Esophagus muscularis mucosa (tissue), 4 donors: Measurements from ENCODE around the gene KLF16. TPM values are rescaled to one million over a fixed set of nuclear protein-coding genes. Genes with fewer than 3 reads are reported as not detected.
A peak's percentile ranks its signal among the peaks of the same experiment; 100 is the strongest.

Experiments
- DNase-seq: peaks from one replicate; pipeline ENCODE4 v3.0.0-alpha.2; 2017; ENCODE audit errors: extremely low spot score
- H3K27ac ChIP-seq, 4 donors: fragments of 200-600 bp; sonication (generic); replicated peaks in 1 of 4; 1 replicate in 3 of 4; 2 replicates in 1 of 4; pipeline ENCODE4 v1.5.1; 2016 to 2019; ENCODE audit warnings: mild to moderate bottlenecking in 1 of 4
- H3K27me3 ChIP-seq, 4 donors: fragments of 200-600 bp; sonication (generic); one replicate each; pipeline versions ENCODE4 v1.5.1 to v1.6.0; 2016 to 2019
- H3K36me3 ChIP-seq, 4 donors: fragments of 200-600 bp; sonication (generic); one replicate each; pipeline ENCODE4 v1.5.1; 2016 to 2019
- H3K4me1 ChIP-seq, 4 donors: fragments of 200-600 bp; sonication (generic); one replicate each; pipeline ENCODE4 v1.5.1; 2016 to 2019
- H3K4me3 ChIP-seq, 4 donors: fragments of 200-600 bp; sonication (generic); 1 replicate in 2 of 4; 2 replicates in 2 of 4; pipeline ENCODE4 v1.5.1; 2016 to 2019; ENCODE audit warnings: mild to moderate bottlenecking in 4 of 4, moderate library complexity in 1 of 4
- H3K9me3 ChIP-seq, 4 donors: fragments of 200-600 bp; sonication (generic); 1 replicate in 3 of 4; 2 replicates in 1 of 4; pipeline ENCODE4 v1.5.1; 2016 to 2019
- EP300 ChIP-seq: sonication (generic); formaldehyde crosslinking; IDR thresholded peaks from one replicate; pipeline ENCODE4 v1.6.1; 2017; ENCODE audit warnings: antibody characterized with exemption
- POLR2A ChIP-seq: fragments of 450-650 bp; IDR thresholded peaks from one replicate; pipeline ENCODE4 v1.6.1; 2017; ENCODE audit warnings: antibody characterized with exemption, moderate library complexity, mild to moderate bottlenecking, low read depth
- POLR2AphosphoS5 ChIP-seq, 2 donors: sonication (generic); formaldehyde crosslinking; IDR thresholded peaks; one replicate each; pipeline ENCODE4 v1.6.1; 2017; ENCODE audit warnings: antibody characterized with exemption in 2 of 2
- WGBS: methylation state at CpG from one replicate; pipeline ENCODE4 v1.1.5; 2018; 5-methylcytosine and 5-hydroxymethylcytosine counted together
- intact Hi-C: fragments of 100-400 bp; cut with DNase I; formaldehyde crosslinking; loops from one replicate; pipeline ENCODE4 v1.15.1; 2023
- total RNA-seq, 4 donors: library from RNA; depleted of rRNA; stranded (reverse); fragments of >200 nt; gene quantifications; one replicate each; pipeline versions ENCODE4 v1.1.0 to v1.2.1, GENCODE V29; 2016
- TF ChIP-seq, protein P1 (sequence below), 3 experiments: fragments of 200-600 bp in 2 of 3; fragments of 450-650 bp in 1 of 3; sonication (generic) in 2 of 3; IDR thresholded peaks; one replicate each; pipeline ENCODE4 v1.5.1; 2017 to 2019; ENCODE audit warnings: antibody characterized with exemption in 3 of 3, mild to moderate bottlenecking in 2 of 3, moderate library complexity in 1 of 3

KLF16 gene
- total RNA-seq, 4 donors from 2014 or later = 2.5 to 10.8 (median 8.5) TPM

DNA sequence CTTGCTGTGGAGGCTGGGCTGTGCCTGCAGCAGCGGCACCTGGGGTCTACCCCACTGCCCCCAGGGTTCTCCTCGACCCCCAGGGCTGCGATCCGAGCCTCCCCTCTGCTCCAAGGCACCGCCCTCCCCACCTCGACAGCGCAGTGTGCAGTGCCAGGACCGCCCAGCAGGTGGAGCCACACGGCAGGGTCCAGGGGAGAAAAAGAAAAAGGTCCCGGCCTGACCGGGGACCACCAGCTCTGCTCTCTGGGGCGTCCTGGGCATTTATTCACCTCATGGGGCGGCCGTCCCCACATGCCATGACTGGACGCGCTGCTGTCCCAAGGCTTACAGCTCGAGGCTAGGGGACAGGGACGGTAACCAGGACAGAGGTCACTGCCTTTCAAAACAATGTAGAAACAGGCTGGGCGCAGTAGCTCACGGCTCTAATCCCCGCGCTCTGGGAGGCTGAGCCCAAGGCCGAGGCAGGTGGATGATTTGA, 25.7 kb downstream of the KLF16 start:
- H3K27me3 ChIP-seq = no peaks in the 10 kb centered on the region
- H3K9me3 ChIP-seq = no peaks in the 10 kb centered on the region
- 43% methylated on average over 16 of the region's 23 CpGs for WGBS
- H3K4me3 ChIP-seq = no peak overlapping the region
- intact Hi-C loops = no loop called here
- H3K4me1 ChIP-seq = peaks cover 53 to 89% (median 70%) of the 10 kb centered on the region in 4 donors
- H3K36me3 ChIP-seq = peaks cover 0 to 17% (median 3%) of the 10 kb centered on the region in 4 donors
- DNase-seq = no peak
- TF ChIP-seq, protein P1, sequence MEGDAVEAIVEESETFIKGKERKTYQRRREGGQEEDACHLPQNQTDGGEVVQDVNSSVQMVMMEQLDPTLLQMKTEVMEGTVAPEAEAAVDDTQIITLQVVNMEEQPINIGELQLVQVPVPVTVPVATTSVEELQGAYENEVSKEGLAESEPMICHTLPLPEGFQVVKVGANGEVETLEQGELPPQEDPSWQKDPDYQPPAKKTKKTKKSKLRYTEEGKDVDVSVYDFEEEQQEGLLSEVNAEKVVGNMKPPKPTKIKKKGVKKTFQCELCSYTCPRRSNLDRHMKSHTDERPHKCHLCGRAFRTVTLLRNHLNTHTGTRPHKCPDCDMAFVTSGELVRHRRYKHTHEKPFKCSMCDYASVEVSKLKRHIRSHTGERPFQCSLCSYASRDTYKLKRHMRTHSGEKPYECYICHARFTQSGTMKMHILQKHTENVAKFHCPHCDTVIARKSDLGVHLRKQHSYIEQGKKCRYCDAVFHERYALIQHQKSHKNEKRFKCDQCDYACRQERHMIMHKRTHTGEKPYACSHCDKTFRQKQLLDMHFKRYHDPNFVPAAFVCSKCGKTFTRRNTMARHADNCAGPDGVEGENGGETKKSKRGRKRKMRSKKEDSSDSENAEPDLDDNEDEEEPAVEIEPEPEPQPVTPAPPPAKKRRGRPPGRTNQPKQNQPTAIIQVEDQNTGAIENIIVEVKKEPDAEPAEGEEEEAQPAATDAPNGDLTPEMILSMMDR (IDR thresholded peaks at IDR 0.05) = peak; percentile 65 to 94 (median 70)
- no peak for TF ChIP-seq POLR2A
- H3K27ac ChIP-seq = no peak overlapping the region

DNA sequence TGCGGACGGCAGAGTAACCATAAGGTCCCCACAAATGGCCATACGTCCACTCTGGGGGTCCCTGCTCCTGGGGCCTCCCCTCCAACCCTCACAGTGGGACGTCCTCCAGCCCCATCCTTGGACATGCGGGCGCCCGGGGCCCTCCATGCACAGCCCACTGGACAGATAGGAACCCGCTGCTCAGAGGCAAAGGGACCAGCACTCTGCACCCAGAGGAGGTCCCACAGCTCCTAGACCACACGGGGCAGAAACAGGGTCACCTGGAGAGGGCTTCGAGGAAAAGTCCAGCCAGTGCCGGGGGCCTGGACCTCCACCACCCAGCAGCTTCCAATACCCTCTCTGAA, 26.2 kb downstream of the KLF16 start:
- 83% methylated on average over 2 of the region's 11 CpGs for whole genome bisulfite sequencing
- intact Hi-C loops = no loop called here
- Histone ChIP-seq H3K9me3 (no peaks in the 10 kb centered on the region), H3K36me3 (peaks cover 0 to 17% (median 5%) of the 10 kb centered on the region in 4 donors), H3K27ac (no peak overlapping the region), H3K4me1 (peaks cover 49 to 85% (median 66%) of the 10 kb centered on the region in 4 donors), H3K4me3 (no peak overlapping the region), H3K27me3 (no peaks in the 10 kb centered on the region)
- DNase-seq = no peak
- no peak for TF ChIP-seq EP300
- TF ChIP-seq, protein P1 (IDR thresholded peaks at IDR 0.05) = no peak
- TF ChIP-seq POLR2A = no peak
- TF ChIP-seq POLR2AphosphoS5 (IDR thresholded peaks at IDR 0.05) = no peak

DNA sequence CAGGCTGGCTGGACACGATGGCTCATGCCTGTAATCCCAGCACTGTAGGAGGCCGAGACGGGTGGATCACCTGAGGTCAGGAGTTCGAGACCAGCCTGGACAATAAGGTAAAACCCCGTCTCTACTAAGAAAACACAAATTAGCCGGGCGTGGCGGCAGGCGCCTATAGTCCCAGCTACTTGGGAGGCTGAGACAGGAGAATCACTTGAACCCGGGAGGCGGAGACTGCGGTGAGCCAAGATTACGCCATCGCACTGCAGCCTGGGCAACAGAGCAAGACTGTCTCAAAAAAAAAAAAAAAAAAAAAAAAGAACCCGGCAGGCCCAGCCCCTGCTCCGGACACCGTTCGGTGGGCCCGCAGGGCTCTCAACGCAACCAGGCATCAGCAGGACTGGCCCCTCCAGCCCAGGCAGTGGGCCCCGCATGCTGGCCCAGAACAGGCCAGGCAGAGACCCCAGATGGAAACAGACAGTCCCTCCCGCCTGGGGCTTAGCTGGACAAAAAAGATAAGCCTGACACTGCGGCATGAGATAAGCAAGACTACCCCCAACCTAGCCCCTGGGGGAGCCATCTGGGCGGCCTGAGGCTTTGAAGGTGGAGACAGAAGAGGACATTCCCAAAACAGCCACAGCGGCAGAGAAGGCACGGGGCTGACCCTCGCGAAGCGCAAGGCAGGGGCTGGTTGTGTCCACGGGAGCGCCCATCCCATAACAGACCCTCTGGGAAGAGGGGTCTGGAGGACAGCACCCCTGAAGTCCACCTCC, 26.7 kb downstream of the KLF16 start:
- peaks cover 47 to 79% (median 60%) of the 10 kb centered on the region in 4 donors for H3K4me1 ChIP-seq
- 86% methylated on average over 30 of the region's 31 CpGs for WGBS

DNA sequence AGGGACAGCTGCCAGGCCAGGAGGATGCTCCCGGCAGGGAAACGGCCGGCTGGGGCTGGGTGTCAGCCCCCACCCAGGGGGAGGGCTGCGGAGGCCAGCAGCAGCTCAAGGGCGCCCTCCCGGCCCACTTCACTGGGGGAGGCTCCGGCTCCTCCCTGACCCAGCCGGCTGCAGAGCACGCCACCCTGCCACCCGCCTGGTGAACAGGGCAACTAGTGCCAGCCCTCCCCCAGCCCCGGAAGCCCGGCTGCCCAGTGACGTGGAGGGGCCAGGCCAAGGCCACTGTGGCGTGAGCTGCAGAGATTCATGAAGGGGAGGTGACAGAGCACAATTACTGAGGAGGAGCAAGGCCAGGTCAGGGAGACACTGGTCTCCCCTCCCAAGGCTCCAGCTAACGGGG, 29.8 kb downstream of the KLF16 start:
- intact Hi-C loops = no loop called here
- H3K4me1 ChIP-seq = peaks cover 26 to 48% (median 36%) of the 10 kb centered on the region in 4 donors
- WGBS = 70% methylated on average over 13 of the region's 15 CpGs
- no peak for TF ChIP-seq POLR2AphosphoS5 (IDR thresholded peaks at IDR 0.05)
- TF ChIP-seq, protein P1 (IDR thresholded peaks at IDR 0.05) = no peak
- no peak for TF ChIP-seq EP300
- TF ChIP-seq POLR2A = no peak
- H3K9me3 ChIP-seq = no peaks in the 10 kb centered on the region
- no peaks in the 10 kb centered on the region for H3K27me3 ChIP-seq
- H3K36me3 ChIP-seq = peaks cover 0 to 30% (median 22%) of the 10 kb centered on the region in 4 donors
- DNase-seq = no peak
- H3K27ac ChIP-seq = no peak overlapping the region
- H3K4me3 ChIP-seq = no peak overlapping the region

More for the DNA sequence above, 26.7 kb downstream of the KLF16 start:
- intact Hi-C loops = no loop called here
- TF ChIP-seq POLR2A (no peak), EP300 (no peak), POLR2AphosphoS5 (IDR thresholded peaks at IDR 0.05) (no peak)
- TF ChIP-seq, protein P1 (IDR thresholded peaks at IDR 0.05) = no peak
- no peak for DNase-seq
- Histone ChIP-seq H3K27me3 (no peaks in the 10 kb centered on the region), H3K36me3 (peaks cover 0 to 17% (median 6%) of the 10 kb centered on the region in 4 donors), H3K27ac (no peak overlapping the region), H3K4me3 (no peak overlapping the region), H3K9me3 (no peaks in the 10 kb centered on the region)
